Measurements from ENCODE around the gene EGR2. TPM values are rescaled to one million over a fixed set of nuclear protein-coding genes. Genes with fewer than 3 reads are reported as not detected.

Gene EGR2
- polyA plus RNA-seq, 1 donor from 2014 or later = 1.7 TPM

DNA sequence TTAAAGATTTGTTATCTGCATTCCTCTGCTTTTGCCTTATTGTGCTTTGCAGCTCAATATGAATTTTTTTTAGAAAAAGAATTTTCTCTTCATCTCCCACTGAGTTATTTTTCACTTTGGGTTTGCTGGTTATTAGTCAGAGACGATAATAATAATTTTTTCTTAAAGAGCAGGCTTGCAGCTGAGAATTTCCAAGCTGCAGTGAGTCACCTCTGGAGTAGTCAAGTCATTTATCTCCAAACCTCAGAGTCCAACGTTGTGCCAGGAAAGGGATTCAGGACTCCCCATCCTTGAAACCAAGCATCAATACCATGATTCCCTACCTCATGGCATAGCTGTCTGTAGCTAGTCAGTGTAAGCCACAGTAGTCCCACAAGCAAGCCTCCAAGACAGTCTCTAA lies 15.2 kb upstream of the EGR2 start:
- TF ChIP-seq EP300 (conservative IDR thresholded peaks at IDR 0.05; ENCODE audit: poor library complexity, severe bottlenecking) (no peak), EZH2 (IDR thresholded peaks at IDR 0.05; ENCODE audit: borderline replicate concordance, insufficient read depth, low read length, poor library complexity, severe bottlenecking) (no peak), SMC3 (conservative IDR thresholded peaks at IDR 0.05; ENCODE audit: poor library complexity) (no peak), TAF1 (IDR thresholded peaks at IDR 0.05; ENCODE audit: low read depth) (no peak)
- TF ChIP-seq, protein P1, sequence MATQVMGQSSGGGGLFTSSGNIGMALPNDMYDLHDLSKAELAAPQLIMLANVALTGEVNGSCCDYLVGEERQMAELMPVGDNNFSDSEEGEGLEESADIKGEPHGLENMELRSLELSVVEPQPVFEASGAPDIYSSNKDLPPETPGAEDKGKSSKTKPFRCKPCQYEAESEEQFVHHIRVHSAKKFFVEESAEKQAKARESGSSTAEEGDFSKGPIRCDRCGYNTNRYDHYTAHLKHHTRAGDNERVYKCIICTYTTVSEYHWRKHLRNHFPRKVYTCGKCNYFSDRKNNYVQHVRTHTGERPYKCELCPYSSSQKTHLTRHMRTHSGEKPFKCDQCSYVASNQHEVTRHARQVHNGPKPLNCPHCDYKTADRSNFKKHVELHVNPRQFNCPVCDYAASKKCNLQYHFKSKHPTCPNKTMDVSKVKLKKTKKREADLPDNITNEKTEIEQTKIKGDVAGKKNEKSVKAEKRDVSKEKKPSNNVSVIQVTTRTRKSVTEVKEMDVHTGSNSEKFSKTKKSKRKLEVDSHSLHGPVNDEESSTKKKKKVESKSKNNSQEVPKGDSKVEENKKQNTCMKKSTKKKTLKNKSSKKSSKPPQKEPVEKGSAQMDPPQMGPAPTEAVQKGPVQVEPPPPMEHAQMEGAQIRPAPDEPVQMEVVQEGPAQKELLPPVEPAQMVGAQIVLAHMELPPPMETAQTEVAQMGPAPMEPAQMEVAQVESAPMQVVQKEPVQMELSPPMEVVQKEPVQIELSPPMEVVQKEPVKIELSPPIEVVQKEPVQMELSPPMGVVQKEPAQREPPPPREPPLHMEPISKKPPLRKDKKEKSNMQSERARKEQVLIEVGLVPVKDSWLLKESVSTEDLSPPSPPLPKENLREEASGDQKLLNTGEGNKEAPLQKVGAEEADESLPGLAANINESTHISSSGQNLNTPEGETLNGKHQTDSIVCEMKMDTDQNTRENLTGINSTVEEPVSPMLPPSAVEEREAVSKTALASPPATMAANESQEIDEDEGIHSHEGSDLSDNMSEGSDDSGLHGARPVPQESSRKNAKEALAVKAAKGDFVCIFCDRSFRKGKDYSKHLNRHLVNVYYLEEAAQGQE (IDR thresholded peaks at IDR 0.05; ENCODE audit: borderline replicate concordance) = no peak
- H3K9me2 ChIP-seq (ENCODE audit: insufficient read depth, low read length) = no peaks in the 10 kb centered on the region
- no peak overlapping the region for H2AFZ ChIP-seq (ENCODE audit: low read depth, low read length)
- H3K9me3 ChIP-seq (ENCODE audit: low read length) = no peaks in the 10 kb centered on the region
- H4K20me1 ChIP-seq (ENCODE audit: insufficient read depth) = no peaks in the 10 kb centered on the region
- H3K27ac ChIP-seq (ENCODE audit: low read length) = no peak overlapping the region
- no peaks in the 10 kb centered on the region for H3K27me3 ChIP-seq (ENCODE audit: insufficient read depth, low read depth, low read length)
- H3K9ac ChIP-seq (ENCODE audit: low read length) = no peak overlapping the region
- H3K36me3 ChIP-seq (ENCODE audit: insufficient read depth, low read length) = no peaks in the 10 kb centered on the region
- H3K4me3 ChIP-seq (ENCODE audit: low read length) = no peak overlapping the region
- H3K4me2 ChIP-seq (ENCODE audit: low read length) = no peak overlapping the region
- no peaks in the 10 kb centered on the region for H3K79me2 ChIP-seq (replicated peaks; ENCODE audit: insufficient read depth, low read length)
- no peaks in the 10 kb centered on the region for H3F3A ChIP-seq (ENCODE audit: insufficient read depth, low read length, poor library complexity, severe bottlenecking)

DNA sequence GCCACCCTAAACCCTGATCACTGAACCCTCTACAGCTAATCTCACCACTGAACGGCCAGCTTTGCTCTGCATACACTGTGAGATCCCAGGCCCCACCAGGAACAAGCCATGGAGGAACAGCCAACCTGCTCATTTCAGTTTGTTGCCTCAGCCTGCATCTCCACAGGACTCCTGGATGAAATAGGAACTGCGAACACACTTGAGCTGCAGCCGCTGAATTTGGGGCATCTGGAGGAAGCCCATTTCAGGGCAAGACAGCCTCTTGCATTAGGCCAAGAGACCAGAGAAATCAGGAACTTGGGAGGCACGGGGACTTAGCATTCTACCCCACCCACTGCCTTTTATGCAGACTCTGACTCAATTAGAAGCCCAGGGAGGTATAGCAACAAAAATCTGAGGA lies 14.5 kb upstream of the EGR2 start:
- no peaks in the 10 kb centered on the region for H4K20me1 ChIP-seq (ENCODE audit: insufficient read depth)
- no peaks in the 10 kb centered on the region for H3K9me2 ChIP-seq (ENCODE audit: insufficient read depth, low read length)
- H3K4me3 ChIP-seq (ENCODE audit: low read length) = no peak overlapping the region
- no peaks in the 10 kb centered on the region for H3K9me3 ChIP-seq (ENCODE audit: low read length)
- H3K27me3 ChIP-seq (ENCODE audit: insufficient read depth, low read depth, low read length) = no peaks in the 10 kb centered on the region
- H3F3A ChIP-seq (ENCODE audit: insufficient read depth, low read length, poor library complexity, severe bottlenecking) = no peaks in the 10 kb centered on the region
- TF ChIP-seq SMC3 (conservative IDR thresholded peaks at IDR 0.05; ENCODE audit: poor library complexity) (no peak), EZH2 (IDR thresholded peaks at IDR 0.05; ENCODE audit: borderline replicate concordance, insufficient read depth, low read length, poor library complexity, severe bottlenecking) (no peak), TAF1 (IDR thresholded peaks at IDR 0.05; ENCODE audit: low read depth) (no peak), POLR2AphosphoS5 (IDR thresholded peaks at IDR 0.05) (no peak), RAD21 (conservative IDR thresholded peaks at IDR 0.05) (no peak), EP300 (conservative IDR thresholded peaks at IDR 0.05; ENCODE audit: poor library complexity, severe bottlenecking) (no peak), MXI1 (conservative IDR thresholded peaks at IDR 0.05; ENCODE audit: poor library complexity, severe bottlenecking) (no peak)
- TF ChIP-seq, protein P1 (IDR thresholded peaks at IDR 0.05; ENCODE audit: borderline replicate concordance) = no peak
- TF ChIP-seq, protein P2, sequence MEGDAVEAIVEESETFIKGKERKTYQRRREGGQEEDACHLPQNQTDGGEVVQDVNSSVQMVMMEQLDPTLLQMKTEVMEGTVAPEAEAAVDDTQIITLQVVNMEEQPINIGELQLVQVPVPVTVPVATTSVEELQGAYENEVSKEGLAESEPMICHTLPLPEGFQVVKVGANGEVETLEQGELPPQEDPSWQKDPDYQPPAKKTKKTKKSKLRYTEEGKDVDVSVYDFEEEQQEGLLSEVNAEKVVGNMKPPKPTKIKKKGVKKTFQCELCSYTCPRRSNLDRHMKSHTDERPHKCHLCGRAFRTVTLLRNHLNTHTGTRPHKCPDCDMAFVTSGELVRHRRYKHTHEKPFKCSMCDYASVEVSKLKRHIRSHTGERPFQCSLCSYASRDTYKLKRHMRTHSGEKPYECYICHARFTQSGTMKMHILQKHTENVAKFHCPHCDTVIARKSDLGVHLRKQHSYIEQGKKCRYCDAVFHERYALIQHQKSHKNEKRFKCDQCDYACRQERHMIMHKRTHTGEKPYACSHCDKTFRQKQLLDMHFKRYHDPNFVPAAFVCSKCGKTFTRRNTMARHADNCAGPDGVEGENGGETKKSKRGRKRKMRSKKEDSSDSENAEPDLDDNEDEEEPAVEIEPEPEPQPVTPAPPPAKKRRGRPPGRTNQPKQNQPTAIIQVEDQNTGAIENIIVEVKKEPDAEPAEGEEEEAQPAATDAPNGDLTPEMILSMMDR (IDR thresholded peaks at IDR 0.05; ENCODE audit: poor library complexity, severe bottlenecking) = no peak
- H3K36me3 ChIP-seq (ENCODE audit: insufficient read depth, low read length) = no peaks in the 10 kb centered on the region
- no peaks in the 10 kb centered on the region for H3K79me2 ChIP-seq (replicated peaks; ENCODE audit: insufficient read depth, low read length)
- H3K27ac ChIP-seq (ENCODE audit: low read length) = no peak overlapping the region
- H3K9ac ChIP-seq (ENCODE audit: low read length) = no peak overlapping the region
- no peak overlapping the region for H2AFZ ChIP-seq (ENCODE audit: low read depth, low read length)
- no peak overlapping the region for H3K4me2 ChIP-seq (ENCODE audit: low read length)

Data from neural cell (in vitro differentiated cells).